Measurements from ENCODE around the gene LCE7A.

- TF ChIP-seq YY1 (IDR thresholded peaks at IDR 0.05) (no peak), CTCF (IDR thresholded peaks at IDR 0.05; ENCODE audit: low read depth, low read length, missing input control) (no peak), RAD21 (IDR thresholded peaks at IDR 0.05) (no peak), ZBTB33 (IDR thresholded peaks at IDR 0.05) (no peak), EGR1 (IDR thresholded peaks at IDR 0.05; ENCODE audit: low read depth in 2 of 2) (no peak), HNF4G (IDR thresholded peaks at IDR 0.05) (no peak), REST (IDR thresholded peaks at IDR 0.05) (no peak), MAX (IDR thresholded peaks at IDR 0.05) (no peak), SP1 (IDR thresholded peaks at IDR 0.05) (no peak), GABPA (IDR thresholded peaks at IDR 0.05 in 1 of 2, conservative IDR thresholded peaks at IDR 0.05 in 1 of 2) (no peak), JUND (IDR thresholded peaks at IDR 0.05) (no peak), TAF1 (conservative IDR thresholded peaks at IDR 0.05) (no peak), FOXA1 (IDR thresholded peaks at IDR 0.05) (no peak), HNF4A (conservative IDR thresholded peaks at IDR 0.05) (no peak)
These were observed 42.5 kb upstream of the LCE7A start for GRCh38 chr1:152817309-152817708.
